K562 (cell line): Measurements from ENCODE around the gene PEAR1. TPM values are rescaled to one million over a fixed set of nuclear protein-coding genes. Genes with fewer than 3 reads are reported as not detected.

Experiments used
- CBX3 ChIP-seq, 2 experiments: IDR thresholded peaks; 1 replicate in 1 of 2; 2 replicates in 1 of 2; pipeline ENCODE4 v1.6.1; 2012; ENCODE audit warnings: inconsistent platforms in 2 of 2, low read length in 2 of 2, borderline replicate concordance in 1 of 2, control low read depth in 1 of 2
- CC2D1A ChIP-seq: fragments of 450-650 bp; IDR thresholded peaks from 2 replicates; pipeline ENCODE4 v1.6.1; 2017; ENCODE audit warnings: mild to moderate bottlenecking
- CHD2 ChIP-seq: IDR thresholded peaks from 2 replicates; pipeline ENCODE4 v1.6.1; 2011; ENCODE audit warnings: low read depth, low read length
- COPS2 ChIP-seq: fragments of 450-650 bp; conservative IDR thresholded peaks from 2 replicates; pipeline ENCODE4 v1.6.1; 2016; ENCODE audit warnings: mild to moderate bottlenecking, moderate library complexity
- HDAC2 ChIP-seq: fragments of 450-650 bp; IDR thresholded peaks from 2 replicates; pipeline ENCODE4 v1.6.1; 2016; ENCODE audit warnings: mild to moderate bottlenecking
- JUNB ChIP-seq: fragments of 450-650 bp; formaldehyde crosslinking; conservative IDR thresholded peaks from 2 replicates; pipeline ENCODE4 v1.4.0; 2020; ENCODE audit warnings: mild to moderate bottlenecking
- MEF2D ChIP-seq: conservative IDR thresholded peaks from 2 replicates; pipeline ENCODE4 v1.6.1; 2016; ENCODE audit warnings: low read depth, missing genetic modification characterization, missing compliant biosample characterization
- MNT ChIP-seq, 2 experiments: fragments of 450-650 bp; conservative IDR thresholded peaks; 2 replicates each; pipeline ENCODE4 v1.6.1; 2017; ENCODE audit warnings: mild to moderate bottlenecking in 2 of 2, moderate library complexity in 2 of 2
- NFE2L1 ChIP-seq: fragments of 450-650 bp; IDR thresholded peaks from 2 replicates; pipeline ENCODE4 v1.6.1; 2016; ENCODE audit warnings: missing genetic modification characterization, low read depth, mild to moderate bottlenecking, missing compliant biosample characterization, moderate library complexity, borderline replicate concordance
- PREB ChIP-seq: sonication (generic); formaldehyde crosslinking; IDR thresholded peaks from 2 replicates; pipeline ENCODE4 v1.8.1; 2023; ENCODE audit warnings: mild to moderate bottlenecking, missing genetic modification reagents
- TOE1 ChIP-seq, 2 experiments: fragments of 450-650 bp in 1 of 2; sonication (generic) in 1 of 2; formaldehyde crosslinking in 1 of 2; IDR thresholded peaks; 2 replicates each; pipeline versions ENCODE4 v1.7.1 to v1.8.0; 2016 to 2022; ENCODE audit warnings: borderline replicate concordance in 2 of 2, mild to moderate bottlenecking in 2 of 2, antibody characterized with exemption in 1 of 2, inconsistent platforms in 1 of 2, low read depth in 1 of 2, missing genetic modification reagents in 1 of 2, moderate library complexity in 1 of 2
- ZNF143 ChIP-seq: sonication (generic); formaldehyde crosslinking; IDR thresholded peaks from 2 replicates; pipeline ENCODE4 v1.9.0; 2022; ENCODE audit warnings: mild to moderate bottlenecking, missing genetic modification reagents
- ZNF184 ChIP-seq: sonication (generic); formaldehyde crosslinking; IDR thresholded peaks from 2 replicates; pipeline ENCODE4 v1.5.0; 2020; ENCODE audit warnings: missing genetic modification reagents
- ZNF586 ChIP-seq: fragments of 450-650 bp; formaldehyde crosslinking; conservative IDR thresholded peaks from 2 replicates; pipeline ENCODE4 v1.4.0; 2020; ENCODE audit warnings: mild to moderate bottlenecking, moderate library complexity
- polyA plus RNA-seq, 8 experiments: library from polyadenylated mRNA; depleted of rRNA in 4 of 8; stranded (reverse) in 5 of 8; unstranded in 3 of 8; fragments of >200 nt; fragmentation: Nextera tagmentation in 2 of 8; fragmentation: Illumina TruSeq in 1 of 8; extraction: Ambion mirVana in 2 of 8; extraction: Trizol in 1 of 8; gene quantifications; 2 replicates each; pipeline versions ENCODE4 v1.2.1 to v1.2.3, GENCODE V29; 2011 to 2014; ENCODE audit warnings: inconsistent platforms in 1 of 8, missing spikeins in 1 of 8
- total RNA-seq, 7 experiments: library from RNA; depleted of rRNA in 6 of 7; stranded (reverse); fragments of >200 nt in 6 of 7; fragmentation: Illumina TruSeq in 2 of 7; extraction: Trizol in 2 of 7; gene quantifications; 2 replicates each; pipeline versions ENCODE4 v1.2.1 to v1.2.3, GENCODE V29; 2011 to 2021; ENCODE audit warnings: low replicate concordance in 1 of 7
- TF ChIP-seq, protein P1 (sequence below): IDR thresholded peaks from 2 replicates; pipeline ENCODE4 v1.6.1; 2014; ENCODE audit warnings: antibody characterized with exemption
- TF ChIP-seq, protein P2 (sequence below): fragments of 250-450 bp; sonication (Bioruptor Pico); IDR thresholded peaks from 2 replicates; pipeline ENCODE4 v1.4.0; 2020; ENCODE audit warnings: mild to moderate bottlenecking, moderate library complexity
- TF ChIP-seq, protein P3 (sequence below), 2 experiments: fragments of 450-650 bp in 1 of 2; sonication (generic) in 1 of 2; formaldehyde crosslinking; conservative IDR thresholded peaks; 2 replicates each; pipeline versions ENCODE4 v1.4.0 to v1.8.1; 2020 to 2022; ENCODE audit warnings: mild to moderate bottlenecking in 1 of 2, missing genetic modification reagents in 1 of 2
- TF ChIP-seq, protein P4 (sequence below): sonication (generic); formaldehyde crosslinking; IDR thresholded peaks from 2 replicates; pipeline ENCODE4 v1.9.0; 2022; ENCODE audit warnings: mild to moderate bottlenecking, missing genetic modification reagents

The PEAR1 gene
- total and polyA plus RNA-seq, 9 of the 15 experiments (the other 6 are each of a cell fraction or from before 2014, with no cell fraction given), result 0.87 to 13.9 (median 6.1) TPM

DNA sequence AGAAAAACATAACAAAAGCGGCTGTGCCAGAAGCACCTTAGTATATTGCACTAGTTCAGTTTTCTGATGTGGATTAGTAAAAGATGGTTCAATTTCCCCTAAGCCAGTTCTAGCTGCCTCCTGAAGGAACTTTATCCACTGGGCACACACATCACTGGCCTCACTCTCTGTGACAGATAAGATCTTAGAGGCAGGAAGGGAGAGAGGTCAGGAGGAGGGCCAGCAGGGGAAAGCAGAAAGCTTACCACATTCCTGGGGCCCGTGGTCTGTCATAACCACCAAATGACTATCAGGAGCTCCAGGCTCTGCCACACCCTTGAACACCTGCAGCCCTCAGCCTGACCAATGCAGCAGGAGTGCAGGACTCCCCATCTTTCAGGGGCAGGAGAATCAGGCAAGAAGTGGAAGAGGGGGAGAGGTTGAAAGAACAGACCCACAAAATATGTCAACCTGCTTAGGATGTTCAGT, 64.8 kb downstream of the PEAR1 start (continued):
- TF ChIP-seq PREB (CRISPR knock-in tag) (no peak), ZNF184 (no peak), MNT (conservative IDR thresholded peaks at IDR 0.05) (peak; percentile 23 to 58; a peak in 3 of 4 replicates), CHD2 (no peak), MEF2D (tag) (0 out of 2 replicates have a peak, but pooled peaks have one; percentile 41), JUNB (CRISPR knock-in tag) (no peak), TOE1 (IDR thresholded peaks at IDR 0.05; ENCODE audit: borderline replicate concordance) (peak; percentile 71; the same call in 1 of the 2 replicates), TOE1 (CRISPR knock-in tag; IDR thresholded peaks at IDR 0.05; ENCODE audit: borderline replicate concordance, low read depth) (no peak), CBX3 (IDR thresholded peaks at IDR 0.05; ENCODE audit: borderline replicate concordance in 1 of 2, low read length in 2 of 2) (peak in 1 of 2 experiments; percentile 57; a peak in 1 of 3 replicates), CC2D1A (peak; percentile 85), COPS2 (no peak), ZNF586 (CRISPR knock-in tag) (no peak), NFE2L1 (tag) (no peak), ZNF143 (CRISPR knock-in tag) (no peak), HDAC2 (peak; percentile 95)
- TF ChIP-seq, protein P1, sequence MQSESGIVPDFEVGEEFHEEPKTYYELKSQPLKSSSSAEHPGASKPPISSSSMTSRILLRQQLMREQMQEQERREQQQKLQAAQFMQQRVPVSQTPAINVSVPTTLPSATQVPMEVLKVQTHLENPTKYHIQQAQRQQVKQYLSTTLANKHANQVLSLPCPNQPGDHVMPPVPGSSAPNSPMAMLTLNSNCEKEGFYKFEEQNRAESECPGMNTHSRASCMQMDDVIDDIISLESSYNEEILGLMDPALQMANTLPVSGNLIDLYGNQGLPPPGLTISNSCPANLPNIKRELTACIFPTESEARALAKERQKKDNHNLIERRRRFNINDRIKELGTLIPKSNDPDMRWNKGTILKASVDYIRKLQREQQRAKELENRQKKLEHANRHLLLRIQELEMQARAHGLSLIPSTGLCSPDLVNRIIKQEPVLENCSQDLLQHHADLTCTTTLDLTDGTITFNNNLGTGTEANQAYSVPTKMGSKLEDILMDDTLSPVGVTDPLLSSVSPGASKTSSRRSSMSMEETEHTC, result peak; percentile 82
- TF ChIP-seq, protein P2, sequence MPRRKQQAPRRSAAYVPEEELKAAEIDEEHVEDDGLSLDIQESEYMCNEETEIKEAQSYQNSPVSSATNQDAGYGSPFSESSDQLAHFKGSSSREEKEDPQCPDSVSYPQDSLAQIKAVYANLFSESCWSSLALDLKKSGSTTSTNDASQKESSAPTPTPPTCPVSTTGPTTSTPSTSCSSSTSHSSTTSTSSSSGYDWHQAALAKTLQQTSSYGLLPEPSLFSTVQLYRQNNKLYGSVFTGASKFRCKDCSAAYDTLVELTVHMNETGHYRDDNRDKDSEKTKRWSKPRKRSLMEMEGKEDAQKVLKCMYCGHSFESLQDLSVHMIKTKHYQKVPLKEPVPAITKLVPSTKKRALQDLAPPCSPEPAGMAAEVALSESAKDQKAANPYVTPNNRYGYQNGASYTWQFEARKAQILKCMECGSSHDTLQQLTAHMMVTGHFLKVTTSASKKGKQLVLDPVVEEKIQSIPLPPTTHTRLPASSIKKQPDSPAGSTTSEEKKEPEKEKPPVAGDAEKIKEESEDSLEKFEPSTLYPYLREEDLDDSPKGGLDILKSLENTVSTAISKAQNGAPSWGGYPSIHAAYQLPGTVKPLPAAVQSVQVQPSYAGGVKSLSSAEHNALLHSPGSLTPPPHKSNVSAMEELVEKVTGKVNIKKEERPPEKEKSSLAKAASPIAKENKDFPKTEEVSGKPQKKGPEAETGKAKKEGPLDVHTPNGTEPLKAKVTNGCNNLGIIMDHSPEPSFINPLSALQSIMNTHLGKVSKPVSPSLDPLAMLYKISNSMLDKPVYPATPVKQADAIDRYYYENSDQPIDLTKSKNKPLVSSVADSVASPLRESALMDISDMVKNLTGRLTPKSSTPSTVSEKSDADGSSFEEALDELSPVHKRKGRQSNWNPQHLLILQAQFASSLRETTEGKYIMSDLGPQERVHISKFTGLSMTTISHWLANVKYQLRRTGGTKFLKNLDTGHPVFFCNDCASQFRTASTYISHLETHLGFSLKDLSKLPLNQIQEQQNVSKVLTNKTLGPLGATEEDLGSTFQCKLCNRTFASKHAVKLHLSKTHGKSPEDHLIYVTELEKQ, result no peak
- TF ChIP-seq, protein P3, sequence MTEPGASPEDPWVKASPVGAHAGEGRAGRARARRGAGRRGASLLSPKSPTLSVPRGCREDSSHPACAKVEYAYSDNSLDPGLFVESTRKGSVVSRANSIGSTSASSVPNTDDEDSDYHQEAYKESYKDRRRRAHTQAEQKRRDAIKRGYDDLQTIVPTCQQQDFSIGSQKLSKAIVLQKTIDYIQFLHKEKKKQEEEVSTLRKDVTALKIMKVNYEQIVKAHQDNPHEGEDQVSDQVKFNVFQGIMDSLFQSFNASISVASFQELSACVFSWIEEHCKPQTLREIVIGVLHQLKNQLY (CRISPR knock-in tag; conservative IDR thresholded peaks at IDR 0.05), result no peak
- TF ChIP-seq, protein P4, sequence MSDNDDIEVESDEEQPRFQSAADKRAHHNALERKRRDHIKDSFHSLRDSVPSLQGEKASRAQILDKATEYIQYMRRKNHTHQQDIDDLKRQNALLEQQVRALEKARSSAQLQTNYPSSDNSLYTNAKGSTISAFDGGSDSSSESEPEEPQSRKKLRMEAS (CRISPR knock-in tag), result peak; percentile 61; the same call in 1 of the 2 replicates
